ENCODE data around the gene PLD1.
A peak's percentile ranks its signal among the peaks of the same experiment; 100 is the strongest.

The PLD1 gene

DNA sequence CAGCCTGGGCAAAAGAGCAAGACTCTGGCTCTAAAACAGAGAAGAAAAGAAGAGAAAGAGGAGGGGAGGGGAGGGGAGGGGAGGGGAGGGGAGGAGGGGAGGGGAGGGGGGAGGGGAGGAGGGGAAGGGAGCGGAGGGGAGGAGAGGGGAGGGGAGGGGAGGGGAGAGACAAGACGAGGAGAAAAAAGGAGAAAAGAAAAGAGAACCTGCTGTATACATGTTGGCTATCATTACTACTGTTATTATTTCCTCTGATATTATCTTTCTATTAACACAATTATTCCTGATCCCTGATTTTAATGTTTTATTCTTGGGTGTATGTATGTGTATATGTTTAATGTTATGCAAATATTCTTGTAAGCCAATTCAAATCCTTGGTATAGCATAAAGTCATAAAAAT, 46.9 kb downstream of the PLD1 start:
- H3K27me3 ChIP-seq = no peaks in the 10 kb centered on the region
- intact Hi-C loops (cut with DNase I; ENCODE audit: low total_unique reads) = no loop called here

DNA sequence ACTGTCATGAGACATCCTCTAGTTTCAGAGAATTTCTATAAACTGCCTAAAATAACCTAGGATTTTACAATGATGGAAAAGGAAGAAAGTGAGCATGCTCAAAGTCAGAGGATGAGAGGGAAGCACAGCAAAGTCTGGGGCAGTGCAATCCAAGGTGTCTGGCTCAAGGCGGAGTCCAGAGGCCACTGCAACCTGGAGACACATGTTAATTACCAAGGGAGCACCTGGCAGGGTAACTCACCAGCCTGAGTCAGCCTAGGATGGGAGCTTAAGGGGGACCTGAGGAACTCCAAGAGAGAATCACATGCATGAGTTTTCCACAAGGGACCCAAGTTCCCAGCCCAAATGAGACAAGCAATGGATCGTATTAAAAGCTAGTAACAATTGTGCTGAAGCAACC, 49.8 kb downstream of the PLD1 start:
- TF ChIP-seq, protein P1, sequence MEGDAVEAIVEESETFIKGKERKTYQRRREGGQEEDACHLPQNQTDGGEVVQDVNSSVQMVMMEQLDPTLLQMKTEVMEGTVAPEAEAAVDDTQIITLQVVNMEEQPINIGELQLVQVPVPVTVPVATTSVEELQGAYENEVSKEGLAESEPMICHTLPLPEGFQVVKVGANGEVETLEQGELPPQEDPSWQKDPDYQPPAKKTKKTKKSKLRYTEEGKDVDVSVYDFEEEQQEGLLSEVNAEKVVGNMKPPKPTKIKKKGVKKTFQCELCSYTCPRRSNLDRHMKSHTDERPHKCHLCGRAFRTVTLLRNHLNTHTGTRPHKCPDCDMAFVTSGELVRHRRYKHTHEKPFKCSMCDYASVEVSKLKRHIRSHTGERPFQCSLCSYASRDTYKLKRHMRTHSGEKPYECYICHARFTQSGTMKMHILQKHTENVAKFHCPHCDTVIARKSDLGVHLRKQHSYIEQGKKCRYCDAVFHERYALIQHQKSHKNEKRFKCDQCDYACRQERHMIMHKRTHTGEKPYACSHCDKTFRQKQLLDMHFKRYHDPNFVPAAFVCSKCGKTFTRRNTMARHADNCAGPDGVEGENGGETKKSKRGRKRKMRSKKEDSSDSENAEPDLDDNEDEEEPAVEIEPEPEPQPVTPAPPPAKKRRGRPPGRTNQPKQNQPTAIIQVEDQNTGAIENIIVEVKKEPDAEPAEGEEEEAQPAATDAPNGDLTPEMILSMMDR (IDR thresholded peaks at IDR 0.05) = no peak
- Histone ChIP-seq H3K27ac (no peak overlapping the region), H3K9me3 (no peaks in the 10 kb centered on the region), H3K36me3 (no peaks in the 10 kb centered on the region), H3K4me3 (no peak overlapping the region), H3K27me3 (no peaks in the 10 kb centered on the region), H3K4me1 (peaks cover 0 to 37% (median 4%) of the 10 kb centered on the region in 4 donors)
- intact Hi-C loops (cut with DNase I; ENCODE audit: low total_unique reads) = no loop called here
- no peak for DNase-seq

More for the DNA sequence above, 46.9 kb downstream of the PLD1 start:
- Histone ChIP-seq H3K4me3 (no peak overlapping the region), H3K9me3 (no peaks in the 10 kb centered on the region), H3K27ac (no peak overlapping the region), H3K36me3 (no peaks in the 10 kb centered on the region), H3K4me1 (peaks cover 0 to 50% (median 12%) of the 10 kb centered on the region in 4 donors)
- TF ChIP-seq, protein P1 (IDR thresholded peaks at IDR 0.05) = no peak
- DNase-seq = no peak

DNA sequence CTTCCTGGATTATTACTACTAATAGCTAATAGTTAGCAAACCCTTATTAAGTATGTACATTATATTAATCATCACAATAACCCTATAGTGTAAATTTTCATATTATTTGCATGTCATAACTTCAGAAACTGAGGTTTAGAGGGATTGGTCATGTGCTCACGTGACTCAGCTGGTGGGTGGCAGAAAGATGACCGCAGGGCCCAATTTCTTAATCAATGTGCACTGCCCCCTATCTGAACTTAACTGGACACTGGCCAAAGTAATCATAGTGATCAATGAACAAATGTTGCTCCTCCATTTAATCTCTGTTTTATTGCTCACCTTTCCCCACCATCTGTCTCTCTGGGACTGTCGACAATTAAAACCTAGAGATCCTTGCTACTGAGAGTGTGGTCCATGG, 52.2 kb downstream of the PLD1 start:
- TF ChIP-seq, protein P1 (IDR thresholded peaks at IDR 0.05) = no peak
- Histone ChIP-seq H3K9me3 (no peaks in the 10 kb centered on the region), H3K4me1 (peaks cover 0 to 42% (median 6%) of the 10 kb centered on the region in 4 donors), H3K4me3 (no peak overlapping the region), H3K27me3 (no peaks in the 10 kb centered on the region), H3K36me3 (no peaks in the 10 kb centered on the region), H3K27ac (peak overlapping the region in 1 of 2 donors; percentile 20)
- no peak for DNase-seq
- intact Hi-C loops (cut with DNase I; ENCODE audit: low total_unique reads) = no loop called here

DNA sequence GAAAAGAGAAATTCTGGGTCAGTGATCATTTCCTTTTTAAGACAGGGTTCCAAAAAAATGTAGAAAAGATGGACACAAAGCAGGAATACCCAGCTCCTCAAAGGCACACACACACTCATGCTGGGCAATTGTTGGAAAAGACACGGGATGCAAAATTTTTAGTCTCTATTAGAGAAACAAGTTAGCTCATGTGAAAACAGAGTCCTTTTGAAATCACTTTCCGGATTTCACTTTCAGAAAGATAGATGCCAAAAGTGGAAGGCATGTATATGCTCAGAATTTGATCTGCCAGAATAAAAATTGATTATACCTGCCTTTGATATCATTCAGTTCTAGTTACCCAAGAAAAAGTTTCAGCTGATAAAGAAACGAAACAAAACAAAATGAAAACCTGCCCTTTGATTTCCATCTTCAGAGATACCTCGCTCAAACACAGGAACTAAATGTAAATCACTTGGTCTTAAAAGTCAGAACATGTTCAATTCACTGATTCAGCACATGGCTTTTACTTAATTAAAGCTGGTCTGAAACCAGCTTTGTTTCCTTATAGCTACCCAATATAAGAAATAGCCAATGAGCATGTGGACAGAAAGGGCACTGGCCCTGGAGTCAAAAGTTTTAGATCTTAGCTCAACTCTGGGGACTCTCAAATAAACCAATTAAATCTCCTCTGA, 52.8 kb downstream of the PLD1 start:
- no peak for DNase-seq
- peak overlapping the region in 1 of 2 donors; percentile 3 for H3K27ac ChIP-seq

DNA sequence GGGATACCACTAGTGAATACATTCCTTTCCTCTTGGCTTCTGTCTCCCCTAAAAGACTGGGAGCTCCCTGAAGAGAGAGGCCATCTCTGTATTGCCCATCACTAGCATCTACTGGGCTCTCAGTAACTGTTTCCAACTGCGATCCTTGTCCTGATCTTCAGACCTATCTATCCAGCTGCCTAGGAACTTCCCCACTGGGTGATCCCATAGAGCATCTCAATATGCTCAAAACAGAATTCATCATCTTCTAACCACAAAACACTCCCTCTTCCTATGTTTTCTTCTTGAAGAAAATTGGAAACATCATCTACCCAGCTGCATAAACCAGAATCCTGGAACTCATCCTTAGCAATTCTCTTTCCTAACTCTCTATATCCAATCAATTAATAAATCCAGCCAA, 54.6 kb downstream of the PLD1 start:
- Histone ChIP-seq H3K4me1 (peaks cover 0 to 46% (median 8%) of the 10 kb centered on the region in 4 donors), H3K27me3 (no peaks in the 10 kb centered on the region), H3K36me3 (no peaks in the 10 kb centered on the region), H3K9me3 (no peaks in the 10 kb centered on the region), H3K4me3 (no peak overlapping the region), H3K27ac (no peak overlapping the region)
- no peak for DNase-seq
- intact Hi-C loops (cut with DNase I; ENCODE audit: low total_unique reads) = no loop called here
- TF ChIP-seq, protein P1 (IDR thresholded peaks at IDR 0.05) = no peak

More for the DNA sequence above, 52.8 kb downstream of the PLD1 start:
- Histone ChIP-seq H3K36me3 (no peaks in the 10 kb centered on the region), H3K4me1 (peaks cover 0 to 47% (median 8%) of the 10 kb centered on the region in 4 donors), H3K9me3 (no peaks in the 10 kb centered on the region), H3K27me3 (no peaks in the 10 kb centered on the region), H3K4me3 (no peak overlapping the region)
- TF ChIP-seq, protein P1 (IDR thresholded peaks at IDR 0.05) = no peak
- intact Hi-C loops (cut with DNase I; ENCODE audit: low total_unique reads) = no loop called here

Data from tibial artery (tissue), 4 donors.